Right cardiac atrium (tissue), 5 donors: ENCODE measurements around the gene BCLAF3. TPM values are rescaled to one million over a fixed set of nuclear protein-coding genes. Genes with fewer than 3 reads are reported as not detected.

Experiments
- ATAC-seq, 2 donors: fragments of 200-7000 bp; cut with Tn5 transposase; one replicate each; pipeline versions ENCODE4 v1.8.0 to v1.9.1; 2020; ENCODE audit warnings: moderate library complexity in 2 of 2, mild to moderate bottlenecking in 1 of 2
- DNase-seq, 3 donors: peaks; one replicate each; pipeline ENCODE4 v3.0.0-alpha.2; 2020
- H3K27ac ChIP-seq: one replicate; pipeline ENCODE4 v1.5.1; 2013; ENCODE audit warnings: mild to moderate bottlenecking, low read length, control low read depth, moderate library complexity
- H3K27me3 ChIP-seq: one replicate; pipeline ENCODE4 v1.6.1; 2013; ENCODE audit not compliant: control insufficient read depth, insufficient read depth
- H3K4me1 ChIP-seq: one replicate; pipeline ENCODE4 v1.6.1; 2013; ENCODE audit warnings: low read length; ENCODE audit not compliant: control insufficient read depth, insufficient read depth
- H3K4me3 ChIP-seq: one replicate; pipeline ENCODE4 v1.5.1; 2013; ENCODE audit warnings: low read length, control low read depth
- H3K9me3 ChIP-seq: one replicate; pipeline ENCODE4 v1.6.1; 2013; ENCODE audit warnings: low read length; ENCODE audit not compliant: control insufficient read depth
- WGBS: extraction: QIAGEN DNeasy Blood & Tissue Kit; methylation state at CpG from one replicate; pipeline ENCODE4 v1.1.7; 2013; 5-methylcytosine and 5-hydroxymethylcytosine counted together
- intact Hi-C, 4 donors: fragments of 100-400 bp; cut with DNase I; formaldehyde crosslinking; loops; one replicate each; pipeline versions ENCODE4 v1.11.0 to v1.14.0; 2022 to 2023
- polyA plus RNA-seq: library from polyadenylated mRNA; stranded (reverse); fragments of 200-250 nt; gene quantifications from one replicate; pipeline ENCODE4 v1.2.3, GENCODE V29; 2013
- total RNA-seq, 4 donors: library from RNA; stranded (reverse); fragmentation: NEBNext Ultra II Directional; extraction: Animal tissue kit (Norgen Biotek cat#: 25700); gene quantifications; one replicate each; pipeline ENCODE4 v1.2.1, GENCODE V29; 2021
- donor health status: healthy with polysubstance abuse.
- donor health status: DM: no; HTN: yes; CAD: no.
- donor health status: DM: no; HTN: no; CAD: no.
- donor health status: DM: no; HTN: yes; CAD: no; lungs with severe emphysema.
- donor health status: DM: yes; HTN: yes; CAD: no.

Gene BCLAF3
- total and polyA plus RNA-seq, 5 donors = 2.8 to 8.4 (median 8.1) TPM

DNA sequence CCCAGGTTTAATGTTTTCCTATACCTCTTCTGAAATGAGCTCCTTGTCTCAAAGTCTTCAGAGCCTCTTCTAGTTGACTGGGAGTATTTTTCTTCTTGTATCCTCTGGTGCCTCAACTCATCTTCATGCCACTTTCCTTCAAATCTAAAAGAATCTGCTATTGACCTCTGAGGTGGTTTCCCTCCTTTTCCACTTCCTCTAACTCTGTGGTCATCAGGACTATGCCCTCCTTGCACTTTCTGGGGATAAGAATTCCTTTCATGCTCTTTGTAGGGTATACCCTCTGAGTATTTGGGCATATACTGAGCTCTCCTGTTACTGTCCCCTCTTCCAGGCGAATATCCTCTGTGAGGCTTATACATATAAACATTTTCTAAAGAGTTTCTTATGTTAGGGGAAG lies 24.8 kb downstream of the BCLAF3 start:
- no peak overlapping the region for H3K4me3 ChIP-seq
- ATAC-seq (no peak), DNase-seq (no peak)
- H3K4me1 ChIP-seq = no peaks in the 10 kb centered on the region
- intact Hi-C loops = no loop called here
- H3K27me3 ChIP-seq = no peaks in the 10 kb centered on the region
- H3K9me3 ChIP-seq = no peaks in the 10 kb centered on the region
- WGBS = 100% methylated on average over 1 of the region's 1 CpG
- no peak overlapping the region for H3K27ac ChIP-seq

DNA sequence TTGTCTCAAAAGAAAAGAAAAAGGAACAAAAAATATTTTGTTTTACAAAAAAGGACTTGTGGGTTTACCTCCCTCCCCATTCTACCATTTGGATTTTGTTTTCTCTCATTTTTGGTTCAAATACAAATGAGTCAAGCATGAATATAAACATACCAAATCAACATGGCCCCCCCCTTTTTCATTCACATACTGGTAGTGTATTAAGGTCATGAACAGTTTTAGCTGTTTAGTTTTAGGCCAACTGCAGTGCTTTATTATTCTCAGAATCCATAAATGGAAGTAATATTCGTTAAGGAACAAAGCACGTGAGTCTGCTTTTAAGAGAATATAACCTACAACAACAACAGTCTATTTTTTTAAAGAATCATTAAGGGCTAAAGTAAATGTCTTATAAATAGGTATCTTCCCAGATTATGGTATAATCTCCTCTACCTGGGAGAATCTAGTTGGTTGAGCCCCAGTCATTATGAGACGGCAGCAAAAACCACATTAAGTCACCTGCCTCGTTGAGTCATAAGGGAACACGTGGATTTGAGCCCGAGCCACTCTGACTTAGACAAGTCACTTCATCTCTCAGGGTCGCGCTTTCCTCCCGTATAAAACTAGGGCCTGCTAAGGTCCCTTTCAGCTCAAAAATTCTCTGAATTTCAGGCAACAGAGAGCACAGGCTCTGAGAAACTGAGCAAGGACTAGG lies 26.7 kb downstream of the BCLAF3 start:
- H3K4me3 ChIP-seq = no peak overlapping the region
- ATAC-seq (no peak), DNase-seq (no peak)
- no peaks in the 10 kb centered on the region for H3K4me1 ChIP-seq
- WGBS = 94% methylated on average over 9 of the region's 9 CpGs
- intact Hi-C loops = no loop called here
- no peak overlapping the region for H3K27ac ChIP-seq
- H3K9me3 ChIP-seq = no peaks in the 10 kb centered on the region
- H3K27me3 ChIP-seq = no peaks in the 10 kb centered on the region

DNA sequence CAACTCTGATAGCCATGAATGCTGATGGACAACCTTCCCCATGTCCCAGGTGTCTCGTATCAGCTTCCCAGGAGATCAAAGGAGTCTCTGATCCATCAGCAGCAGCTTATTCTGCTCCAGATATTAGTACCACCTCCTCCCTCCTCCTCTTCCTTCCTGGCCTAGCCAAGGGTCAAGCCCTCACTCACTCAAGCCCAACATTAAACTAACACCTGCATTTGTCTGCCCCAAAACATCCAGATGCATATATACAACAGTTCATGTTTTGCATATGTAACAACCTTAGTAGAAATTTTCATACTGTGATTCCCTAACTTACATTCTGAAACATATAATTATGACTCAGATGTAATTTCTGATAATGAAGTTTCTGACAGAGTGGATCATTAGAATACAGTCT lies 29.9 kb downstream of the BCLAF3 start:
- ATAC-seq (no peak), DNase-seq (no peak)
- intact Hi-C loops = no loop called here
- H3K4me3 ChIP-seq = no peak overlapping the region
- no peaks in the 10 kb centered on the region for H3K9me3 ChIP-seq
- H3K4me1 ChIP-seq = peaks cover 2% of the 10 kb centered on the region
- no peaks in the 10 kb centered on the region for H3K27me3 ChIP-seq
- 87% methylated on average over 1 of the region's 1 CpG for WGBS
- H3K27ac ChIP-seq = no peak overlapping the region

DNA sequence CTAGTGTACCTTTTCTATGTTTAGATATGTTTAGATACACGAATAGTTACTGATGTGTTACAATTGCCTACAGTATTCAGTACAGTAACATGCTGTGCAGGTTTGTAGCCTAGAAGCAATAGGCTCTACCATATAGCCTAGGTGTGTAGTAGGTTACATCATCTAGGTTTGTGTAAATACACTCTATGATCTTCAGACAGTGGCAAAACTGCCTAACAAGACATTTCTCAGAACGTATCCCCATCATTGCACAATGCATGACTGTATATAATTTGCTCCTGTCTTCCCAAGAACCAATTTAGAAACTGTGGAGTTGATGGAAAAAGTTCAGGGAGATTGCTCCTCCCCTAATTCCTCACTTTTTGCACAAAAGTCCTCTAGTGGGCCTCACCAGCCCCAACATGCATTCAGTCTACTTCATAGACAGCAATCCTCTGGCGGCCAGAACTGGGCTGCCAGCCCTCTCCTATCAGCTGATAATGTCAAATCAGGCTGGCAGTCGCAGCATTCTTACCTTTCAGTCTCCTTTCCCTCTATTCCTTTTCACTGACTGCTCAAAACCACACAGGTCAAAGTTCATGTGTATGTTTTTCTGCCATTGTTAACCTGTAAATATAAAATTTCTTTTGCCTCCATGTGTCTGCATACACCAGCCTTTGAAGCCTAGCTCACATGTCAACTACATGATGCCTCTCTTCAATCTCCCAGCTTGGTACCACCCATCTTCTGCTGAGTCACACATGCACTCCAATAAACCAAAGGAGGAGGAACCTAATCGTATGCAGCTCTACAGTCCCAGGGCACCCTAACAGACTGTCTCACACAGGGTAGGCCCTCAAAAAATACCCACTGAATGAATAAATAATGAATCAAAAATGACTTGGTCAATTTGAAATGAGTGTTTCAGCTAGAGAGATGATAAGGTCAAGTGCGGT lies 32.0 kb downstream of the BCLAF3 start:
- WGBS = 79% methylated on average over 6 of the region's 6 CpGs
- intact Hi-C loops = no loop called here
- Histone ChIP-seq H3K9me3 (no peaks in the 10 kb centered on the region), H3K4me1 (peaks cover 2% of the 10 kb centered on the region), H3K27ac (no peak overlapping the region), H3K27me3 (no peaks in the 10 kb centered on the region), H3K4me3 (no peak overlapping the region)
- DNase-seq = peak in 1 of 3 donors; percentile 31
- no peak for ATAC-seq

DNA sequence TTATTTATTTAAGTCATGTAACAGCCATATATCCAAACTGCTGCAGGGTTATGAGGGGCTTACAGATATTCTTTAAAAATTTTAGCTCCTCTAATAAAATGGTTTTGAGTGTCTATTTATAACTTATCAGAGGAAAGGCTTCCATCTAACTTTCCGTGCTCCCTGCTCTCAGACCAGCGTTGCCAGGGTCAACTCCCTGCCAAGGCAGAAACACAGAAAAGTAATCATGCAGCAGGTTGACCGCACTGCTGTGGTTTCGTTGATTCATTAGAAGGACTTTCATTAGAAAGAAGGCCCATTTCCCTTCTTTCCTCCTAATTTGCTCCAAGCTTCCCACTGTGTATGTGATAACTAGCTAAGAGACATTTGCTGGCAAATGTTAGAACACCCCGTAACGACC lies 33.9 kb downstream of the BCLAF3 start:
- Histone ChIP-seq H3K4me3 (no peak overlapping the region), H3K27ac (no peak overlapping the region), H3K4me1 (peaks cover 2% of the 10 kb centered on the region), H3K9me3 (no peaks in the 10 kb centered on the region), H3K27me3 (no peaks in the 10 kb centered on the region)
- intact Hi-C loops = no loop called here
- peak in 1 of 2 donors; percentile 26 for ATAC-seq
- peak in 2 of 3 donors; percentile 25 to 56 for DNase-seq
- 34% methylated on average over 6 of the region's 6 CpGs for WGBS

DNA sequence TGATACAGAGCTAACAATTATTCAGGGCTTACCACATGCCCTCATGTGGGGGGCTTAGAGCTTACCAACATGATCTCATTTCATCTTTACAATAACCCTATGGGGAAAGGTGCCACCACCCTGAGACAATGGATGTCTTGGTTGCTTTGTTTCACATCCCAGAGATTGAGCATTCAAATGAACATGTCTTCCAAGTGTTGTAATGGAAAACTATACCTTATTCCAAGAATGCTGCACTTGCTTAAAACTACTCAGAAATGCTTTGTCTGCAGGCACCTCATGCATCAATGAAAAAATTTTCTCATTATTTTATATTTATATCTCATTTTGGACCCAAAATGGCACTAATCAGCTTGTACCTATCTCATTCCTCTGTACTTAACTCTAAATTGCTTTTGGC lies 34.6 kb downstream of the BCLAF3 start:
- Histone ChIP-seq H3K27me3 (no peaks in the 10 kb centered on the region), H3K9me3 (no peaks in the 10 kb centered on the region), H3K4me1 (peaks cover 2% of the 10 kb centered on the region), H3K4me3 (no peak overlapping the region), H3K27ac (no peak overlapping the region)
- DNase-seq (no peak), ATAC-seq (no peak)
- intact Hi-C loops = no loop called here

DNA sequence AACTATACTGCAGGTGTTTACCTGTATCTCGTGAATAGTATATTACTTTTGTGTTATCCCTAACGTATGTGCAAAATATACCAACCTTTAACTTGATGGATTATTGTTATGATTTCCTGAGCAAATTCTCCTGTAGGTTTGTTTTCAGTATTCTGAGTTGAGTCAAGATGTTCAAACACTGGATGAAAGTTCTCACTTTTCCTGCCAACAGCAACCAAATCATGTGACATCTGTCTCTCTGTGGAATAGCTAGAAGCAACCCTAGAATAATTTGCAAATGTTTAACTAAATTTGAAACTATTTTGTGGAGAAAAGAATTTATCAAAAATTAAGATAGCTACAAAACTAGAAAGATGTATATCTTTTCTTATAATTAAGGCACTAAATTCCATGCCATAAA lies 35.6 kb downstream of the BCLAF3 start:
- H3K27ac ChIP-seq = no peak overlapping the region
- H3K4me1 ChIP-seq = peaks cover 2% of the 10 kb centered on the region
- ATAC-seq (no peak), DNase-seq (no peak)
- 80% methylated on average over 2 of the region's 2 CpGs for WGBS
- H3K9me3 ChIP-seq = no peaks in the 10 kb centered on the region
- intact Hi-C loops = no loop called here
- H3K27me3 ChIP-seq = no peaks in the 10 kb centered on the region
- no peak overlapping the region for H3K4me3 ChIP-seq

DNA sequence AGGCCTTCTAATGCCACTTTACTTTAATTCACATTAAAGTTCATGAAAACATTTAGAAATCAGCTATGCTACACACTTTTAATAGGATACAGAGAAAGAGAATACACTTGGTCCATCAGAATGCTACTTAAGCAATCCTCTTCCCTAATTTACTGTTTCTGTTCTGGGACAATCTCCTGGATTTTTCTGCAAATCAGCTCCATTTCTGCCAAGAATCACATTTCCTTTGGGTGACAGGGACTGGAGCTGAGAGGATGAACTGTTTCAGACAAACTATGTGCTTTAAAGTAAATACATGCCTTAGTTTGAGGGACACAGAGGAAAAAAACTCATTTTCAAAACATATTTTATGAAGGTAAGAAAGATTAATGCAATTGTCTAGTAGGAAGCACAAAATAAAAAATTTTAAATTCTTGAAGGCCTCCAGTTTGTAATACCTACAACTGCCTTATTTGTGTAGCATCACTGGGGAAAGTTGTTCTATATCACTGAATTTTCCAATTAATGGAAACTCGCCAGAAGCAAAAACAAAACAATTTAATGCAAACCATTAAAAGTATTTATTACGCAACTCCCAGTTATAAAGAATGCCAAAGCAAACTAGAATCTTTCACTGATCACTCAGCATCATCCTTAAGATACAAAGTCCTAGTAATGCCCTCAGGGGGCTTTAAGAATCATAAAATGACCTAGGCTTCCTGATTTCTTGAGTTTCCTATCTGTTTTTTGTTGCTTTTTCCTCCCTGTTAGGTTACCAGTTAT lies 36.3 kb downstream of the BCLAF3 start:
- no peak overlapping the region for H3K27ac ChIP-seq
- no peaks in the 10 kb centered on the region for H3K27me3 ChIP-seq
- no peak overlapping the region for H3K4me3 ChIP-seq
- H3K4me1 ChIP-seq = peaks cover 2% of the 10 kb centered on the region
- intact Hi-C loops = no loop called here
- H3K9me3 ChIP-seq = no peaks in the 10 kb centered on the region
- ATAC-seq (no peak), DNase-seq (no peak)
- 70% methylated on average over 2 of the region's 2 CpGs for WGBS

DNA sequence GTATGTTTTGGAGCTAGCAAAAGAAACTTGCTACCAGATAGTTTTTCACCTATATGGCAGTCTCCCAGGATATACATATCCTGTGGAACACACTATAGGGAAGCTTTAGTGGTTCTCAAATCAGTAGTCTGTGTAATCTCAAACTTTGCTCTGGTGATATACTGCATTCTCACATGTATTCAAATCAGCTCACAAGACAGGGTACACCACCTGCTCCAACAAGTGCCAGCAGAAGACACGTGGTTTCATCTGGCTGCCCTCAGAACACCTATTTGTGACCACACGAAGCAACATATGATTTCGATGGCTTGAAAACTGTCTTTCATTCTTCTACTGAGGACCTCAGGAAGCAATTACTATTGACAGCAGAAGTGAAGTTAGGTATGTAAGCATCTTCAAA lies 37.7 kb downstream of the BCLAF3 start:
- intact Hi-C loops = no loop called here
- no peak overlapping the region for H3K27ac ChIP-seq
- DNase-seq (no peak), ATAC-seq (no peak)
- H3K27me3 ChIP-seq = no peaks in the 10 kb centered on the region
- 96% methylated on average over 3 of the region's 3 CpGs for WGBS
- peaks cover 2% of the 10 kb centered on the region for H3K4me1 ChIP-seq
- H3K4me3 ChIP-seq = no peak overlapping the region
- no peaks in the 10 kb centered on the region for H3K9me3 ChIP-seq

DNA sequence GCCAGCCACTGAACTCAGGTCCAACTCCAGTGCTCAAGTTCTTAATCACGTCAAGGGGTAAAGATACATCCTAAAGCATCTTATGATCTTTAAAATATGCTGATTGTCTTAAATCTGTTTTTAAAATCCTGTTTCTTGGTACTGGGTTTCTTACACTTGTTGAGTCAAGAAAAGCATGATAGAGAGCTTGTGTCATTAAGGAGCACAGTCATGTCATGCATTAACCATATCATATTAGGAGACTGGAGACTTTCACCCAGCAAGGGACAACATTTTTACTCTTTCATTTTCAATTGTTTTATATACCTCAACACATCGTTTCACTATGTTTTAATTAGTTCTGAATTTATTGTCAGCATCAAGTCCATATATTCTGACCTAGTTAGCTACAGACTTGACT lies 41.5 kb downstream of the BCLAF3 start:
- Histone ChIP-seq H3K27ac (no peak overlapping the region), H3K27me3 (no peaks in the 10 kb centered on the region), H3K9me3 (no peaks in the 10 kb centered on the region), H3K4me1 (no peaks in the 10 kb centered on the region), H3K4me3 (no peak overlapping the region)
- intact Hi-C loops = no loop called here
- DNase-seq (no peak), ATAC-seq (no peak)
- 94% methylated on average over 2 of the region's 2 CpGs for WGBS

DNA sequence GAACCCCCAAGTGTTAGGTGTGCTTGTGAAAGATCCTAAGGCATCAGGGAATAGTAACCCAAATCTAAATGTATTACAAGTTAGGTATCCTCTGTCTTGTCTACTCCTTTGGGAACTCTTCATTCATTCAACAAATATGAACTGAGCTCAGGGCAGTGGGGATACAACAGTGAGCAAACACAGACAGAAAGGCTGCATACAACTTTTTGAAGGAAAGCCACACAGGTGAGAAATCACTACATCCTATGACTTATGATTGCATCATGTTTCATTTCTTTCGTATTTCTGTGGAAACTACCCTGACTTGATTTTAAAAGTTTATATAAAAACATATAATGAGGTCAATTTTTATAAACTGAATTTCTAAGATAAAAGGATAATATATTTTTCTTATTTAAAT lies 43.2 kb downstream of the BCLAF3 start:
- intact Hi-C loops = no loop called here
- ATAC-seq (no peak), DNase-seq (no peak)
- H3K4me1 ChIP-seq = no peaks in the 10 kb centered on the region
- no peaks in the 10 kb centered on the region for H3K9me3 ChIP-seq
- no peak overlapping the region for H3K27ac ChIP-seq
- H3K4me3 ChIP-seq = no peak overlapping the region
- 96% methylated on average over 1 of the region's 1 CpG for WGBS
- no peaks in the 10 kb centered on the region for H3K27me3 ChIP-seq
